ENCODE results near the gene MRPL40.

MRPL40 gene

GRCh38 chr22:19432133-19432851 lies at the start of gene MRPL40:
MRPL40 (plus strand) TSS chr22:19432545; CDS start chr22:19432555, 10 bp downstream.
- Histone ChIP-seq H3K4me1 (ENCODE audit: control insufficient read depth, insufficient read depth, low read length) (no peaks in the 10 kb centered on the region), H3K27me3 (ENCODE audit: control insufficient read depth, insufficient read depth, low read length) (no peaks in the 10 kb centered on the region), H3K9me3 (ENCODE audit: control insufficient read depth, insufficient read depth, low read length) (no peaks in the 10 kb centered on the region), H3K36me3 (ENCODE audit: control insufficient read depth, insufficient read depth, low read length) (peaks cover 2% of the 10 kb centered on the region; the same call in 1 of the 2 replicates), H3K27ac (ENCODE audit: low read length) (no peak within 1 kb of the TSS), H3K4me3 (ENCODE audit: low read length) (peak within 1 kb of the TSS; percentile 51; the same call in 1 of the 2 replicates)
- WGBS (ENCODE audit: insufficient coverage, insufficient read length), result no CpG with 5 or more reads among the region's 74 CpGs
- peak; percentile 55 for DNase-seq (ENCODE audit: low read depth, low spot score)

DNA sequence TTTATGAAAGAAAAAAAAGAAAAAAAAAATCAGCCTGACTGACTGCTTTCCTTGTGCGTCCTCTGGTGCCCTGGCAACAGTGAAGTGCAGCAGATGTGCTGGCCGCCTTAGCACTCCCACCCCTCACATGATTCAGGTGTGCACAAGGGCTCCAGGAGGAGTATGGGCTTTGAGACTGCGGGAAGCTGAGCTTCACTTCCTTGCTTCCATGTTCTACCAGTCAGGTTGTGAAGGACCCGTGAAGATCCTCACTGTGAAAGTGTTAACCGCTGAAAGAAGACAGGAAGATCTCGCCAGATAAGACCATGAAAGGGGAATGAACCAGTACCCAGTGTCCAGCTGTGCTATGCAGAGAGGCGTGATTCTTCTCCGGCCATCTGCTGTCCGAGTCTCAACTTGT lies 49.1 kb upstream of the MRPL40 start:
- H3K4me1 ChIP-seq (ENCODE audit: control insufficient read depth, insufficient read depth, low read length), result no peaks in the 10 kb centered on the region
- H3K36me3 ChIP-seq (ENCODE audit: control insufficient read depth, insufficient read depth, low read length), result peaks cover 29% of the 10 kb centered on the region
- no peaks in the 10 kb centered on the region for H3K9me3 ChIP-seq (ENCODE audit: control insufficient read depth, insufficient read depth, low read length)
- DNase-seq (ENCODE audit: low read depth, low spot score), result no peak
- WGBS (ENCODE audit: insufficient coverage, insufficient read length), result no CpG with 5 or more reads among the region's 9 CpGs
- no peaks in the 10 kb centered on the region for H3K27me3 ChIP-seq (ENCODE audit: control insufficient read depth, insufficient read depth, low read length)
- no peak overlapping the region for H3K4me3 ChIP-seq (ENCODE audit: low read length)
- H3K27ac ChIP-seq (ENCODE audit: low read length), result no peak overlapping the region

- Histone ChIP-seq H3K36me3 (ENCODE audit: control insufficient read depth, insufficient read depth, low read length) (peaks cover 36% of the 10 kb centered on the region), H3K4me1 (ENCODE audit: control insufficient read depth, insufficient read depth, low read length) (no peaks in the 10 kb centered on the region), H3K4me3 (ENCODE audit: low read length) (no peak overlapping the region), H3K9me3 (ENCODE audit: control insufficient read depth, insufficient read depth, low read length) (no peaks in the 10 kb centered on the region), H3K27ac (ENCODE audit: low read length) (no peak overlapping the region), H3K27me3 (ENCODE audit: control insufficient read depth, insufficient read depth, low read length) (no peaks in the 10 kb centered on the region)
- no CpG with 5 or more reads among the region's 14 CpGs for WGBS (ENCODE audit: insufficient coverage, insufficient read length)
- DNase-seq (ENCODE audit: low read depth, low spot score), result no peak
Observed at GRCh38 chr22:19385221-19385906, 47.0 kb upstream of the MRPL40 start.

DNA sequence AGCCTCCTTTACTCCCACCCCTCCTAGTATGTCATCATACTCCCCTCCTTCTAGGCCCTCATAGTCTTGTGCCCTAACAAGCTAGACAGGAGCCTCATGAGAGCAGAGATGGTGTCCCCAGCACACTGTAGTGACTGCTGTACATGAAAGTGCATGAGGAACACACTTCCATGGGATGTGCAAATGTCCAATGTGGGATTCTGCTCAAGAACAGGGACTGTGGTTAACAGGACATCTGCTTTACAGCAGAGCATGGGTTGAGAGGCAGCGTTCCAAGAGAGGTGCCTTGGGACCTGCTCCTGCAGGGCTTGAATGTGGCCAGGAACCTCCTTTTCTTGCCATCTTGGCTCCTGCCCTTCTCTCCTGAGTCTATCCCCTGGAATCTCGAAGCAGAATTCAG lies 46.1 kb upstream of the MRPL40 start:
- WGBS (ENCODE audit: insufficient coverage, insufficient read length), result no CpG with 5 or more reads among the region's 2 CpGs
- Histone ChIP-seq H3K36me3 (ENCODE audit: control insufficient read depth, insufficient read depth, low read length) (peaks cover 36% of the 10 kb centered on the region), H3K27ac (ENCODE audit: low read length) (no peak overlapping the region), H3K4me1 (ENCODE audit: control insufficient read depth, insufficient read depth, low read length) (no peaks in the 10 kb centered on the region), H3K27me3 (ENCODE audit: control insufficient read depth, insufficient read depth, low read length) (no peaks in the 10 kb centered on the region), H3K9me3 (ENCODE audit: control insufficient read depth, insufficient read depth, low read length) (no peaks in the 10 kb centered on the region), H3K4me3 (ENCODE audit: low read length) (no peak overlapping the region)
- no peak for DNase-seq (ENCODE audit: low read depth, low spot score)

GRCh38 chr22:19387038-19387437 lies 45.3 kb upstream of the MRPL40 start:
- H3K4me3 ChIP-seq (ENCODE audit: low read length), result no peak overlapping the region
- no peaks in the 10 kb centered on the region for H3K27me3 ChIP-seq (ENCODE audit: control insufficient read depth, insufficient read depth, low read length)
- peaks cover 40% of the 10 kb centered on the region for H3K36me3 ChIP-seq (ENCODE audit: control insufficient read depth, insufficient read depth, low read length)
- no peaks in the 10 kb centered on the region for H3K4me1 ChIP-seq (ENCODE audit: control insufficient read depth, insufficient read depth, low read length)
- no peak overlapping the region for H3K27ac ChIP-seq (ENCODE audit: low read length)
- WGBS (ENCODE audit: insufficient coverage, insufficient read length), result no CpG with 5 or more reads among the region's 2 CpGs
- no peak for DNase-seq (ENCODE audit: low read depth, low spot score)
- H3K9me3 ChIP-seq (ENCODE audit: control insufficient read depth, insufficient read depth, low read length), result no peaks in the 10 kb centered on the region

GRCh38 chr22:19387575-19387974 lies 44.8 kb upstream of the MRPL40 start:
- peaks cover 40% of the 10 kb centered on the region for H3K36me3 ChIP-seq (ENCODE audit: control insufficient read depth, insufficient read depth, low read length)
- DNase-seq (ENCODE audit: low read depth, low spot score), result no peak
- no CpG with 5 or more reads among the region's 7 CpGs for WGBS (ENCODE audit: insufficient coverage, insufficient read length)

GRCh38 chr22:19393704-19394103 lies 38.6 kb upstream of the MRPL40 start:
- no peak overlapping the region for H3K4me3 ChIP-seq (ENCODE audit: low read length)
- H3K9me3 ChIP-seq (ENCODE audit: control insufficient read depth, insufficient read depth, low read length), result no peaks in the 10 kb centered on the region
- H3K4me1 ChIP-seq (ENCODE audit: control insufficient read depth, insufficient read depth, low read length), result no peaks in the 10 kb centered on the region
- DNase-seq (ENCODE audit: low read depth, low spot score), result no peak
- no peak overlapping the region for H3K27ac ChIP-seq (ENCODE audit: low read length)
- no peaks in the 10 kb centered on the region for H3K27me3 ChIP-seq (ENCODE audit: control insufficient read depth, insufficient read depth, low read length)
- WGBS (ENCODE audit: insufficient coverage, insufficient read length), result no CpG with 5 or more reads among the region's 5 CpGs
- peaks cover 46% of the 10 kb centered on the region for H3K36me3 ChIP-seq (ENCODE audit: control insufficient read depth, insufficient read depth, low read length)

More at GRCh38 chr22:19387575-19387974, 44.8 kb upstream of the MRPL40 start:
- no peak overlapping the region for H3K4me3 ChIP-seq (ENCODE audit: low read length)
- H3K4me1 ChIP-seq (ENCODE audit: control insufficient read depth, insufficient read depth, low read length), result no peaks in the 10 kb centered on the region
- no peak overlapping the region for H3K27ac ChIP-seq (ENCODE audit: low read length)
- no peaks in the 10 kb centered on the region for H3K27me3 ChIP-seq (ENCODE audit: control insufficient read depth, insufficient read depth, low read length)
- no peaks in the 10 kb centered on the region for H3K9me3 ChIP-seq (ENCODE audit: control insufficient read depth, insufficient read depth, low read length)

DNA sequence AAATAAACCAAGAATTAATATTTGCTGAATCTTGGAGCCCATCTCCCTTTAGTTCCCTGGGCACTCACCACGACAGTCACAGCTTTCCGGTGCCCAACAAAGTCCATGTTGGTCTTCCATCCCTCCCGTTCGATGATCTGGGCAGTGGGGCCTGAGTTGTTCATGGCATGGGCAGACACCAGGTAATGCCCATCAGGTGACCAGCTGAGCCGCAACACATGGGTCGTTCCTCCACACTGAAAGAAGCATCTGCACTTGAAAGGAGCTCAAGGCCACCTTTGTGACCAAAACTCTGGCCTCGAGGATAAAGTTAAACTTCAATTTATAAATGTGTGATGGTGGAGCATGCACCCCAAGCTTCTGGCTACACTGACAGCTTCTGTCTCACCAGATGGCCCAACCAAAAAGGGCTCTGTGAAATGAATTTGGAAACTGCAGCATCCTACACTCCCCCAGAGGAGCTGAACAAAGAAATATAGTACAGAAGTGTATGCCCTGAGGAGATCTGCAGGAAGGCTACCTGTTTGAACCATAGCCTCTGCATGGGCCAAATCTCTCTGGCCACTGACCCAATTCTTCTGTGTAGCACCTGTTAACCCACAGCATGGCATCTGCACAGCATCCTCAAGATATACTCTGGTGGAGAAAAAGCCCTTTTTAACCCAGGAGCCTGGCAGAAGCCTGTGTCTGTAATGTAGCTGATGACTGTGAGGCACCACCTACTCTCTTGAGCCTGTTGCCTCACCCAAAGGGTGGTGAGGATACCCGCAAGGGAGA lies 37.9 kb upstream of the MRPL40 start:
- peaks cover 42% of the 10 kb centered on the region for H3K36me3 ChIP-seq (ENCODE audit: control insufficient read depth, insufficient read depth, low read length)

DNA sequence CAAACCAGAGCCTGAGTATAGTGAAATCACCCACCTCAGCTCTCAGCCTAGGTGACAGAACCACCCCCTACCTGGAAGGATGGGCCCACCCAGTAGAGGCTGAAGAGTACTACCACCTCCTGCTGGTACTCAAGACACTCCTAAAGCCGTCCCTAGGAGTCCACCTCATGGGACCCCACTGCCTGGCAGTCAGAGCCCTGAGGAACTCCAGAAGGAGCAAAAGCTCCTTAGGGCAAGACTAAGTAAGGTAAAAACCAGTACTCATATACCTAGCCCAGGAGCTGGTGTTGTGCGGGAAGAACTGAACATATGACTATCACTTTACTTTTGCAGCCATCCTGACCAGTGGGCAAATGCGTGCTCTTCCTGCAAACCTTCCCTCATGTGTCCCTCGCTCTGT lies 37.1 kb upstream of the MRPL40 start:
- H3K9me3 ChIP-seq (ENCODE audit: control insufficient read depth, insufficient read depth, low read length), result no peaks in the 10 kb centered on the region
- no peak for DNase-seq (ENCODE audit: low read depth, low spot score)
- WGBS (ENCODE audit: insufficient coverage, insufficient read length), result no CpG with 5 or more reads among the region's 4 CpGs
- H3K36me3 ChIP-seq (ENCODE audit: control insufficient read depth, insufficient read depth, low read length), result peaks cover 40% of the 10 kb centered on the region
- no peaks in the 10 kb centered on the region for H3K4me1 ChIP-seq (ENCODE audit: control insufficient read depth, insufficient read depth, low read length)
- no peak overlapping the region for H3K27ac ChIP-seq (ENCODE audit: low read length)
- no peak overlapping the region for H3K4me3 ChIP-seq (ENCODE audit: low read length)
- no peaks in the 10 kb centered on the region for H3K27me3 ChIP-seq (ENCODE audit: control insufficient read depth, insufficient read depth, low read length)

More for the DNA sequence above, 37.9 kb upstream of the MRPL40 start:
- no CpG with 5 or more reads among the region's 8 CpGs for WGBS (ENCODE audit: insufficient coverage, insufficient read length)
- Histone ChIP-seq H3K4me3 (ENCODE audit: low read length) (no peak overlapping the region), H3K27me3 (ENCODE audit: control insufficient read depth, insufficient read depth, low read length) (no peaks in the 10 kb centered on the region), H3K9me3 (ENCODE audit: control insufficient read depth, insufficient read depth, low read length) (no peaks in the 10 kb centered on the region), H3K4me1 (ENCODE audit: control insufficient read depth, insufficient read depth, low read length) (no peaks in the 10 kb centered on the region), H3K27ac (ENCODE audit: low read length) (no peak overlapping the region)
- DNase-seq (ENCODE audit: low read depth, low spot score), result no peak

DNA sequence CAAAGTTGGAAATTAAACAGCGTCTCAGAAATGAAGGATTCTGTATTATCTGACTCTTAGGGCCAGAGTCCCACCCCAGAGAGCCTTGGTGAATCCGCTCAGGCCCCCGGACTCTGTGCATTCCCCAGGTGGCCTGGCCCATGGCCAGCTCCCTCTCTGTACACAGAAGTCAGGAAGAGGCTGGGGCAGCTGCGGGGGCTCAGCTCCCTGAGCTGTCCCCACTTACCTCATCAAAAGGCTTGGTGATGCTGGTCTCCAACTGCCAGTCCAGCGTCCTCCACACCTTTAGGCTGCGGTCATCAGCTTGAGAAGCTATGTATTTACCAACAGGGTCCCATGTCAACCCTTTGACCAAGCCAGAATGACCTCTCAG lies 35.8 kb upstream of the MRPL40 start:
- H3K27ac ChIP-seq (ENCODE audit: low read length), result no peak overlapping the region
- WGBS (ENCODE audit: insufficient coverage, insufficient read length), result no CpG with 5 or more reads among the region's 6 CpGs
- H3K4me1 ChIP-seq (ENCODE audit: control insufficient read depth, insufficient read depth, low read length), result no peaks in the 10 kb centered on the region
- no peaks in the 10 kb centered on the region for H3K27me3 ChIP-seq (ENCODE audit: control insufficient read depth, insufficient read depth, low read length)
- no peak for DNase-seq (ENCODE audit: low read depth, low spot score)
- no peaks in the 10 kb centered on the region for H3K9me3 ChIP-seq (ENCODE audit: control insufficient read depth, insufficient read depth, low read length)
- H3K4me3 ChIP-seq (ENCODE audit: low read length), result no peak overlapping the region
- peaks cover 40% of the 10 kb centered on the region for H3K36me3 ChIP-seq (ENCODE audit: control insufficient read depth, insufficient read depth, low read length)
